T47D (cell line): ENCODE data around the gene SSU72.

Experiments used
- DNase-seq, 2 experiments: peaks; one replicate each; pipeline versions ENCODE4 v3.0.0 to v3.0.0-alpha.2; 2011 to 2012; ENCODE audit warnings: low read depth in 1 of 2, low spot score in 1 of 2
- JUND ChIP-seq: IDR thresholded peaks from 2 replicates; pipeline ENCODE4 v1.6.1; 2012; ENCODE audit warnings: low read depth
- in situ Hi-C: cut with HindIII; loops from 2 replicates; pipeline ENCODE4 v1.10.0; 2016; ENCODE audit warnings: low sequenced_read_pairs, low pct_unique_long_range_greater_than_20kb

The SSU72 gene

DNA sequence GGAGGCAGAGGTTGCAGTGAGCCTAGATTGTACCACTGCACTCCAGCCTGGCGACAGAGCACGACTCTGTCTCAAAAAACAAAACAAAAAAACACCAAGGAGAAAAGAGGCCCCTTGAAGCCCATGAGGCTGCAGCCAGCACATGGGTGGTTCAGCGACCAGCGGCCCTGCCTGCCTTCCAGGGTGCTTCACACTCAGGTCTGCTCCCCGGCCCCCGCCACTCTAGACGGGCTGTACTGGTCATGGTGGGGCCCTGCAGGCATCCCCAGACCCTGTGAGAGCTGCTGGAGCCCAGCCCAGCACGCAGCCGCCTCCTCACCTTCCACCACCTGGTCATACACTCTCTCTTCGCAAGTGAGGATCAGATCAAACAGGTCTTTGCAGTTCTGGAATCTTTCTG lies 30.1 kb downstream of the SSU72 start:
- in situ Hi-C loops = no loop called here
- no peak for TF ChIP-seq JUND

GRCh38 chr1:1543706-1544099 lies 31.0 kb downstream of the SSU72 start:
- TF ChIP-seq JUND = no peak
- in situ Hi-C loops = no loop called here
- DNase-seq = peak; percentile 81 to 92

More for the DNA sequence above, 30.1 kb downstream of the SSU72 start:
- DNase-seq = no peak

DNA sequence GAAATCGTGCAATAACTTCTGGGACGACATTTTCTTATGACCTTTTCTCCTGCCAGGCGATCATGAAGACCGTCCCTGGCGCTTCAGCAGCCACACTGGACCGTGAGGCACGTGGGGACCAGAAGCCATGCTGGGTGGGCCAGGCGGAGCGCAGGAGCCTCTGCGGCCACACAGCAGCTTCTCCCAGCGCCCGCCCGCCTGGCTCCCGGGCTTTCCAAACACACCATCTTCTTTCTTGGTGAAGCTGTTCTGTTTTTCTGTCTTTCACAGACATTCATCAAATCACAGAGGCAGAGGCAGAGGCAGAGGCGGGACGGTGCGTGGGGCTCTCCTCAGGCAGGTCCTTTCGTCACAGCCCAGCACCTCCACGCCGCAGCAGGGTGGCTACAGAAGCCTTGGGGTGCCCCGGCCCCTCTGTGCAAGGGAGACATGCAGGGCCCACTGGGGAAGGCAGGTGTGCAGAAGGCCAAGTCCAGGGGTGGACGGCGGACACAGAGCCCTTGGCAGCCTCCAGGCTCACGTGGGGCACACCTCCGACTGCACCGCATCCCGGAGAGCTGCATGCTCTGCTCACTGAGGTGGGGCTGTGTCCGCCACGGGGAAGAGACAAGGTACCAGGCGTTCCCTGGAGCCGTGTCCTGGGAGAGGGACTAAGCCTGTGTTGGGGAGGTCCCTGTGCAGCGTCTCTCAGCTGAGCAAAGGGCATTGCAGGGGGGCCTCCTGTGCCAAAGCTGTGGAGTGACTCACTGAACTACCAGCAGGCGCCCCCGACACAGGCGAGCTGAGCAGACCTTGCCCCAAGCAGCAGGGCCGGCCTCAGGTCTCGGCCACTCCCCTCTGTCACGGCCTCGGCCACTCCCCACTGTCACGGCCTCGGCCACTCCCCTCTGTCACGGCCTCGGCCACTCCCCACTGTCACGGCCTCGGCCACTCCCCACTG lies 31.6 kb downstream of the SSU72 start:
- no peak for DNase-seq
- in situ Hi-C loops = no loop called here
- no peak for TF ChIP-seq JUND

- in situ Hi-C loops = no loop called here
- no peak for TF ChIP-seq JUND
- DNase-seq = no peak
These were observed 32.5 kb downstream of the SSU72 start for GRCh38 chr1:1541956-1542765.

GRCh38 chr1:1540818-1541628 lies 33.6 kb downstream of the SSU72 start:
- TF ChIP-seq JUND = no peak
- in situ Hi-C loops = no loop called here
- no peak for DNase-seq

DNA sequence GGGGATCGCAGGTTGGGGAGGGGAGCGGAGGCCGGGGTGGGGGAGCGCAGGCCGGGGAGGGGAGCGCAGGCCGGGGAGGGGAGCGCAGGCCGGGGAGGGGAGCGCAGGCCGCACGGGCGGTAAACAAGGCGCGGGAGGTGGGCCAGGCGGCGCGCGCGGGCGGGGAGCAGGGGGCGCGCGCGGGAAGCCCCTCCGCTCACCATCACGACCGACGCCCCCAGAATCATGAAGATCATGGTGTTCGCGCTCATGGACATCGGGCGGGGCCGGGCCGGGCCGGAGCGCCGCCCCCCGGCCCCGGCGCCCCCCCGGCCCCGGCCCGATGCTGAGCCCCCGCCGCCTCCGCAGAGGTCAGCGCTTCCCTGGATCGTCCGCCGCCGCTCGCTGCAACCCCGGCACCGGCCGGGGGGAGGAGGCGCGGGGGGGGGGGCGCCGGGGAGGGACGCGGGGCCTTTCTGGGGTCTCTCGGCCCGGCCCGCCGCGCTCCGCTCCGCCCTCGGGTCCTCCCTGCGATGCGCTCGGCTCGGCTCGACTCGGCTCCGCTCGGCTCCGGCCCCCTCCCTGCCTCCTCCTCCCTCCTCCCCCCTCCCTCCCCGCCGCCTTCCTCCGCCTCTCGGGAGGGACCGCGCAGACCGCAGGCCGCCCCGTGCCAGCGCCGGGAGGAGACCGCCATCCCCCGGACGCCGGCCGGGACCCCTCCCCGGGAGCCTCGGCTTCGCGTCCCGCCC lies 34.4 kb downstream of the SSU72 start, which contains the start of gene TMEM240:
TSS of gene TMEM240 (minus strand) at position 535 of the 728 bp plus-strand sequence. CDS start at position 257, 278 bp downstream.
- in situ Hi-C loops = no loop called here
- no peak for TF ChIP-seq JUND
- no peak for DNase-seq

DNA sequence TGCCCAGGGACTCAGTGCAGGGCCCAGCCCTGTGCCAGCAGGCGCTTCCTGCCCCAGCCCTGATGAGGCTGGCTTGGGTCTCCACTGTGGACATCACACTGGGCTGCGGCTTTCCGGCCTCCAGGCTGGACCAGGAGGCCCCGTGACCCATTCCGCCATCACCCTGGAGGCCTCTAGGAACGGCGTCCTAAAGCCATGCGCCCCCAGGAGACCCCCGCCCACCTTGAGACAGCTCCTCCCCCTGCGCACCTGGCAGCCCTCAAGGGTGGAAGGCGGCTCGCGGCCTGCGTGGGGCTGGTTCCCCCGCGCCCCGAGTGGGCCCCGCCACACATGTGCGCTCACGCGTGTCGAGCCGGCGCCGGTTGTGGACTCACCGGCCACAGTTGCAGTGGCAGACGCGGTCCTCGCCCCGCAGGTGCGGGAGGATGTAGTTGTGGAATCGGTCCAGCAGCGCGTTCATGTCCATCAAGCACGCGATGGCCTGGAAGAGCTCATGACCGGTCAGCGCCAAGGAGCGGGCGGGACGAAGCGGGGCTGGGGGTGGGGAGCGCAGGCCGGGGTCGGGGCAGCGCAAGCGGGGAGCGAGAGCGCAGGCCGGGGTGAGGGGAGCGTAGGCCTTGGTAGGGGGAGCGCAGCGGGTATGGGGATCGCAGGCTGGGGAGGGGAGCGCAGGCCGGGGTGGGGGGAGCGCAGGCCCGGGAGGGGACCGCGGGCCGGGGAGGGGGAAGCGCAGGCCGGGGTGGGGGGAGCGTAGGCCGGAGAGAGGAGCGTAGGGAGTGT lies 35.2 kb downstream of the SSU72 start:
- no peak for TF ChIP-seq JUND
- no peak for DNase-seq
- in situ Hi-C loops = no loop called here

- TF ChIP-seq JUND = no peak
- in situ Hi-C loops = no loop called here
- no peak for DNase-seq
These were observed 35.7 kb downstream of the SSU72 start for GRCh38 chr1:1538989-1539309.

DNA sequence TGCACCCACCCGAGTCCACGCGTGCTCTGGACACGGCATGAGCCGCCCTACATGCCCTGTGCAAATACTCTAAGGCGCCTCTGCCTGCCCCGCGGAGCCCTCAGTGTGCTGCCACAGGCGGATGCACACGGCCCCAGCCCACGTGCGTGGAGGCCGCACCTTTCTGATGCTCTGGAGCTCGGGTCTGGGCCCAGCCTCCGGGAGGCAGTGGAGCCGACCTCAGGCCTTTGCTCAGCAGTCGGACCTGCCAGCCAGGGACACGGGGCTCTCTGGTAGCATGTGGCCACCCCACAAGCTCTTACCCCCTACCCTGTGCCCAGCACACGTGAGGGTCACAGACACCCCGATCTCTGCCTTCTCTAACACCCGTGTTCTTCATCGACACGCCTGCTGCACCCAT lies 36.3 kb downstream of the SSU72 start:
- in situ Hi-C loops = no loop called here
- DNase-seq = no peak
- TF ChIP-seq JUND = no peak

GRCh38 chr1:1537626-1538250 lies 36.9 kb downstream of the SSU72 start:
- no peak for DNase-seq
- no peak for TF ChIP-seq JUND
- in situ Hi-C loops = no loop called here
